Measurements from ENCODE around the gene TTC34. TPM values are rescaled to one million over a fixed set of nuclear protein-coding genes. Genes with fewer than 3 reads are reported as not detected.

The TTC34 gene
- total and polyA plus RNA-seq, 2 of the 13 experiments (the other 11 are each of a cell fraction or from before 2014, with no cell fraction given) = 0.07 to 0.11 TPM

DNA sequence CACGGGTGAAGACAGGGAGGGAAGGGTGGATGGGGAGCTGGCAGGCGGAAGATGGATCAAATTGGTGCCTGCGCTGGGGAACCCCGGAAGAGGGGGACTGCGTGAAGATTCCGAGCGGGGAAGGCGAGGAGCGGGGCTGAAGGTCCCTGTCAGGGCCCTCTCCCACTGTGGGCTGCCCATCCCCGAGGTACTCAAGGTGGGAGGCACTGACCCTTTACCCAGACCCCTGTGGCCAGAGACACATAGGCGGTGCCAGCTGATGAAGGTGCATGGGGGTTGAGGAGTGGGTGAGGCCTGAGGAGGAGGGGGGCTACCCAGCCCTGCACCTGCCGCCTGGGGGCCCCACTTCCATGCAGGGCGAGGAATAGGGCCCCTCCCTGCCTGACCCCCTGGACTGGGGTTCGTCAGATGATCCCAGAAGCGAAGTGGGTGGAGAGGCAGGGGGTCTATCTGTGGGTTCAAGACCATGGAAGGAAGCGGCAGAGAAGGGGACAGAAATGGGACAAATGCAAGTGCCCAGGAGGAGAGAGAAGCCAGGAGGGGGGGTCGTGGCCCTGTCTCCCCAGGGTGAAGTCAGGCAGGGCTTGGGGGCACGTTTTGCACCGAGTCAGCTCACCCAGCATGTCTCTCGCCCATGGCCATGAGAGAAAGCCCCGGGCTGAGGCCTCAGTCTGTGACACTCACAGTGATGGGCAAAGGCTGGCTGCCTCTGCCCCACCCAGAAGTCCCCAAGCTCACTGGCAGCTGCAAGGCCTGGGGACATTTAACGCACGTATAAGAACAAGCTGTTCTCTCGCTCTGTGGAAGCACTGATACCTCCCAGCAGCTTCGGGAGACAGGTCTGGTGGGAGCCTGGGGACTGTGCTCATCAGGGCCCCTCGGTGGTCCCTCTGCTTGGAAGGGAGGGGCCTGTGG, 161.6 kb downstream of the TTC34 start:
- Histone ChIP-seq H3K27ac (ENCODE audit: extremely low read length, insufficient read depth, low read length) (no peak overlapping the region), H3K4me2 (ENCODE audit: low read depth, low read length) (no peak overlapping the region), H3K79me2 (ENCODE audit: insufficient read depth, low read length) (peaks cover 3% of the 10 kb centered on the region), H3K9ac (ENCODE audit: insufficient read depth, low read depth, low read length) (no peak overlapping the region), H3K4me3 (replicated peaks in 1 of 3; ENCODE audit: insufficient read depth in 1 of 3, low read depth in 2 of 3, low read length in 3 of 3) (no peak overlapping the region), H3K36me3 (replicated peaks in 1 of 2; ENCODE audit: control insufficient read depth in 1 of 2, insufficient read depth in 2 of 2, low read length in 2 of 2) (no peaks in the 10 kb centered on the region), H4K20me1 (ENCODE audit: insufficient read depth, low read length) (no peaks in the 10 kb centered on the region), H2AFZ (ENCODE audit: low read length) (no peak overlapping the region), H3K9me3 (ENCODE audit: low read length) (peaks cover 7% of the 10 kb centered on the region; the same call in 1 of the 2 replicates), H3K27me3 (ENCODE audit: control insufficient read depth in 1 of 2, insufficient read depth in 2 of 2, low read length in 2 of 2) (peaks cover 2 to 10% of the 10 kb centered on the region in 2 experiments; a peak in 3 of 5 replicates), H3K4me1 (ENCODE audit: insufficient read depth, low read length) (peaks cover 6% of the 10 kb centered on the region; the same call in 1 of the 2 replicates)
- in situ Hi-C loops (cut with HindIII; ENCODE audit: extremely low pct_ligation_motif_present, low pct_unique_long_range_greater_than_20kb) = no loop called here
- no peak for ATAC-seq
- POLR2A ChIA-PET = interaction anchor here (0.9 to 1.9 kb wide), 2 partner anchors 56 to 63 kb away, joined by 3 to 4 read pairs; no protein-coding TSS in a partner anchor
- intact Hi-C loops (cut with micrococcal nuclease; ENCODE audit: unreplicated experiment) = loop anchor here (10.0 kb wide), 1 partner anchor 55 kb away; the partner anchor contains the start of gene PRXL2B
- DNase-seq (ENCODE audit: low spot score) = no peak
- no peak for FAIRE-seq
- BruUV-seq (replicated peaks) = no TSS peak
- WGBS (ENCODE audit: low lambda C conversion rate) = 81% methylated on average over 17 of the region's 26 CpGs
- peak; percentile 36; the same call in 1 of the 2 replicates for TF ChIP-seq POLR2G (IDR thresholded peaks at IDR 0.05; ENCODE audit: low read depth, low read length)
- no peak for TF ChIP-seq ZNF577 (CRISPR knock-in tag; IDR thresholded peaks at IDR 0.05; ENCODE audit: borderline replicate concordance, low read depth)
- TF ChIP-seq AGO2 (optimal IDR thresholded peaks at IDR 0.05; ENCODE audit: low read depth, low read length) = peak; percentile 90
- peak; percentile 87; the same call in 1 of the 2 replicates for TF ChIP-seq AKAP8 (CRISPR knock-in tag; IDR thresholded peaks at IDR 0.05)
- TF ChIP-seq ZSCAN31 (CRISPR knock-in tag; IDR thresholded peaks at IDR 0.05; ENCODE audit: low read depth) = 0 out of 2 replicates have a peak, but pooled peaks have one; percentile 8
- TF ChIP-seq POLR2A (IDR thresholded peaks at IDR 0.05; ENCODE audit: insufficient read depth in 1 of 2, low read depth in 2 of 2, low read length in 2 of 2) = 0 out of 4 replicates have a peak, but pooled peaks of 1 of the 2 experiments have one; percentile 15
- CTCF ChIA-PET (ENCODE audit: low intra/inter-chr PET ratio, low total read pairs) = no interaction called here

DNA sequence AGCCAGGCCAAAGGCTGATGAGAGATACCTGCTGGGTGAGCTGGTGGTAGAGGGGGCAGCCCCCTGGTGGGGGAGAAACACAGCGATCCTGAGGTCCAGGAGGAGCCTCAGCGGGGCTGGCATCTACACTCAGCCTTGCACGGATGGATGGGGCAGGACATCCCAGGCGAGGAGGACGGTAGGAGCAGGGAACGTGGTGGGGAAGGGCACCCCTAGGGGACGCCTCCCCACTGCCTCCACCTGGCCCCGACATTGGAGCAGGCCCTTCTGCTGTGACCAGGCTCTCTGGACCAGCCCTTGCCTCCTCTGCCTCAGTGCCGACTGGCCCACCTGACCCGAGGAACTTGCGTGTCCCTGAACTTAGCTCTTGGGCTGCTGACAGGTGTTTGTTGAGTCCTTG, 162.3 kb downstream of the TTC34 start:
- Histone ChIP-seq H3K9ac (ENCODE audit: insufficient read depth, low read depth, low read length) (no peak overlapping the region), H2AFZ (ENCODE audit: low read length) (no peak overlapping the region), H3K4me3 (replicated peaks in 1 of 3; ENCODE audit: insufficient read depth in 1 of 3, low read depth in 2 of 3, low read length in 3 of 3) (no peak overlapping the region), H3K79me2 (ENCODE audit: insufficient read depth, low read length) (peaks cover 3% of the 10 kb centered on the region), H3K27me3 (ENCODE audit: control insufficient read depth in 1 of 2, insufficient read depth in 2 of 2, low read length in 2 of 2) (peaks cover 2 to 10% of the 10 kb centered on the region in 2 experiments; a peak in 3 of 5 replicates), H4K20me1 (ENCODE audit: insufficient read depth, low read length) (no peaks in the 10 kb centered on the region), H3K27ac (ENCODE audit: extremely low read length, insufficient read depth, low read length) (no peak overlapping the region), H3K4me1 (ENCODE audit: insufficient read depth, low read length) (peaks cover 9% of the 10 kb centered on the region), H3K36me3 (replicated peaks in 1 of 2; ENCODE audit: control insufficient read depth in 1 of 2, insufficient read depth in 2 of 2, low read length in 2 of 2) (no peaks in the 10 kb centered on the region), H3K9me3 (ENCODE audit: low read length) (peaks cover 7% of the 10 kb centered on the region; the same call in 1 of the 2 replicates), H3K4me2 (ENCODE audit: low read depth, low read length) (no peak overlapping the region)
- BruUV-seq (replicated peaks) = TSS peak; percentile 30
- FAIRE-seq (no peak), DNase-seq (ENCODE audit: low spot score) (no peak), ATAC-seq (no peak)
- in situ Hi-C loops (cut with HindIII; ENCODE audit: extremely low pct_ligation_motif_present, low pct_unique_long_range_greater_than_20kb) = no loop called here
- ChIA-PET POLR2A (interaction anchor here (1.9 kb wide), 1 partner anchor 63 kb away, joined by 4 read pairs; no protein-coding TSS in a partner anchor), CTCF (ENCODE audit: low intra/inter-chr PET ratio, low total read pairs) (no interaction called here)
- whole genome bisulfite sequencing (ENCODE audit: low lambda C conversion rate) = 18% methylated on average over 4 of the region's 11 CpGs
- intact Hi-C loops (cut with micrococcal nuclease; ENCODE audit: unreplicated experiment) = loop anchor here (10.0 kb wide), 1 partner anchor 54 kb away; the partner anchor contains the start of gene PRXL2B
- TF ChIP-seq, protein P1, sequence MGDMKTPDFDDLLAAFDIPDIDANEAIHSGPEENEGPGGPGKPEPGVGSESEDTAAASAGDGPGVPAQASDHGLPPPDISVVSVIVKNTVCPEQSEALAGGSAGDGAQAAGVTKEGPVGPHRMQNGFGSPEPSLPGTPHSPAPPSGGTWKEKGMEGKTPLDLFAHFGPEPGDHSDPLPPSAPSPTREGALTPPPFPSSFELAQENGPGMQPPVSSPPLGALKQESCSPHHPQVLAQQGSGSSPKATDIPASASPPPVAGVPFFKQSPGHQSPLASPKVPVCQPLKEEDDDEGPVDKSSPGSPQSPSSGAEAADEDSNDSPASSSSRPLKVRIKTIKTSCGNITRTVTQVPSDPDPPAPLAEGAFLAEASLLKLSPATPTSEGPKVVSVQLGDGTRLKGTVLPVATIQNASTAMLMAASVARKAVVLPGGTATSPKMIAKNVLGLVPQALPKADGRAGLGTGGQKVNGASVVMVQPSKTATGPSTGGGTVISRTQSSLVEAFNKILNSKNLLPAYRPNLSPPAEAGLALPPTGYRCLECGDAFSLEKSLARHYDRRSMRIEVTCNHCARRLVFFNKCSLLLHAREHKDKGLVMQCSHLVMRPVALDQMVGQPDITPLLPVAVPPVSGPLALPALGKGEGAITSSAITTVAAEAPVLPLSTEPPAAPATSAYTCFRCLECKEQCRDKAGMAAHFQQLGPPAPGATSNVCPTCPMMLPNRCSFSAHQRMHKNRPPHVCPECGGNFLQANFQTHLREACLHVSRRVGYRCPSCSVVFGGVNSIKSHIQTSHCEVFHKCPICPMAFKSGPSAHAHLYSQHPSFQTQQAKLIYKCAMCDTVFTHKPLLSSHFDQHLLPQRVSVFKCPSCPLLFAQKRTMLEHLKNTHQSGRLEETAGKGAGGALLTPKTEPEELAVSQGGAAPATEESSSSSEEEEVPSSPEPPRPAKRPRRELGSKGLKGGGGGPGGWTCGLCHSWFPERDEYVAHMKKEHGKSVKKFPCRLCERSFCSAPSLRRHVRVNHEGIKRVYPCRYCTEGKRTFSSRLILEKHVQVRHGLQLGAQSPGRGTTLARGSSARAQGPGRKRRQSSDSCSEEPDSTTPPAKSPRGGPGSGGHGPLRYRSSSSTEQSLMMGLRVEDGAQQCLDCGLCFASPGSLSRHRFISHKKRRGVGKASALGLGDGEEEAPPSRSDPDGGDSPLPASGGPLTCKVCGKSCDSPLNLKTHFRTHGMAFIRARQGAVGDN (CRISPR knock-in tag; IDR thresholded peaks at IDR 0.05) = peak; percentile 13; the same call in 1 of the 2 replicates
- TF ChIP-seq, protein P2, sequence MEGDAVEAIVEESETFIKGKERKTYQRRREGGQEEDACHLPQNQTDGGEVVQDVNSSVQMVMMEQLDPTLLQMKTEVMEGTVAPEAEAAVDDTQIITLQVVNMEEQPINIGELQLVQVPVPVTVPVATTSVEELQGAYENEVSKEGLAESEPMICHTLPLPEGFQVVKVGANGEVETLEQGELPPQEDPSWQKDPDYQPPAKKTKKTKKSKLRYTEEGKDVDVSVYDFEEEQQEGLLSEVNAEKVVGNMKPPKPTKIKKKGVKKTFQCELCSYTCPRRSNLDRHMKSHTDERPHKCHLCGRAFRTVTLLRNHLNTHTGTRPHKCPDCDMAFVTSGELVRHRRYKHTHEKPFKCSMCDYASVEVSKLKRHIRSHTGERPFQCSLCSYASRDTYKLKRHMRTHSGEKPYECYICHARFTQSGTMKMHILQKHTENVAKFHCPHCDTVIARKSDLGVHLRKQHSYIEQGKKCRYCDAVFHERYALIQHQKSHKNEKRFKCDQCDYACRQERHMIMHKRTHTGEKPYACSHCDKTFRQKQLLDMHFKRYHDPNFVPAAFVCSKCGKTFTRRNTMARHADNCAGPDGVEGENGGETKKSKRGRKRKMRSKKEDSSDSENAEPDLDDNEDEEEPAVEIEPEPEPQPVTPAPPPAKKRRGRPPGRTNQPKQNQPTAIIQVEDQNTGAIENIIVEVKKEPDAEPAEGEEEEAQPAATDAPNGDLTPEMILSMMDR (CRISPR knock-in tag; IDR thresholded peaks at IDR 0.05) = 0 out of 2 replicates have a peak, but pooled peaks have one; percentile 32
- TF ChIP-seq TEAD2 (CRISPR knock-in tag; IDR thresholded peaks at IDR 0.05) = no peak

Data from HepG2 (cell line).